CD4-positive, alpha-beta T cell treated with Interferon gamma for 1 hour (primary cell): ENCODE data around the gene RALY.
A peak's percentile ranks its signal among the peaks of the same experiment; 100 is the strongest.

ENCODE experiments used
- DNase-seq: peaks from one replicate; pipeline ENCODE4 v3.0.0-alpha.2; 2020

Gene RALY

GRCh38 chr20:34052414-34052813 lies 58.7 kb downstream of the RALY start:
- no peak for DNase-seq

DNA sequence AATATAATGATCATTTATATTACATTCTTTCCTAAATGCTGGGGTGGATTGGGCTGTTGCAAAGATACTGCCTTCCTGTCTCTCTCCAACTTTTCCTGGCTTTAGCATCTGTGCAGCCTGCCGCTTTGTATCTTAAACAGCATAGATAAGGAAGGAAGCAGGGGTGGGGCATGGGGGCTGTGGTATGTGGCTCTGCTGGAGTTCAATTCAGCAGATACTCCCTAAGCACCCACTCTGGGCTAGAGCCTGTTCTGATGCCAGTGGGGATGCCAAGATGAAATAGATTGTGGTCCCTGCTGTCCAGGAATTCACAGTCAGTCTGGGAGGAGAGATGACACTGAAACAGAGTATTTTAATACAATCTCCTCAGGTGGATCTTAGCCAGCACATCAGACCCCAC lies 61.6 kb downstream of the RALY start:
- DNase-seq, result no peak

- peak; percentile 22 for DNase-seq
Measured at GRCh38 chr20:34058831-34059230, 65.1 kb downstream of the RALY start.

GRCh38 chr20:34060970-34061369 lies 67.3 kb downstream of the RALY start:
- no peak for DNase-seq

DNA sequence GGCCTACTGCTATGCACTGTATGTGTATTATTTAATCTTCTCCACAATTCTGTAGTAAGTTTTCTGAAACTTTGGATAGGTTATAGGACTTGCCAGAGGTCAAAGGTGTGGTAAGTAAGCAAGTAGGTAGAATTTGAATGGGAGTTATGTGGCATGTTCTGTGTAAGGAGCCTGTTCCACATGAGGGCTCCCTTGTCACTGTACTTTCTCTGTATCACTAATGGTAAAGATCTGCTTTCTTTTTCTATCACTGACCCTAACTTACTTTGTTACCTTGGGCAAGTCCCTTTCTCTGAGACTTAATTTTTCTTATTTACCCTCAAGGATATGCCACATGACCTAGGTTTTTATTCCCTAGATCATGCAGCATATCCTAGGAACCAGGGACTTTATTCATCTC lies 68.0 kb downstream of the RALY start:
- DNase-seq, result no peak

GRCh38 chr20:34062570-34063482 lies 69.1 kb downstream of the RALY start:
- no peak for DNase-seq

DNA sequence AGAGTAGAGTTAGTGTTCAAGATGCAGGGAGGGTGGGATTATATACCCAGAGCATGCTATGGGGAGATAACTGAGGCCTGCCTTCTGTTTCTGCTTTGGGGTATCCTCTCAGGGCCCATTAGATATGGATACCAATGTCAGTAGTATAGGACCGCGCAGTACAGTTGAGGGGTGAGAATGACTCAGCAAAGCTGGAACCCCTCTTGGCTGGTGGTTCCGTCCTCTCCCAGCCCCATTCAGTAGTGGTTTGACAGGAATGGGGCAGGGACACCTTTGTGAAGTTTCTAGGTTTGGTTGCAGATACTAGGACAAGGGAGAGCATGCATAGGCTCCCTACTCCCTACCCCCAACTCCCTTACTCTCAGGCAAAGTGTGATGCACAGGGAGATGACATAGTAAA lies 70.6 kb downstream of the RALY start:
- no peak for DNase-seq

- DNase-seq, result no peak
Measured at GRCh38 chr20:34065260-34065659, 71.5 kb downstream of the RALY start.

- DNase-seq, result no peak
Measured at GRCh38 chr20:34066476-34067090, 72.9 kb downstream of the RALY start.

GRCh38 chr20:34068001-34068400 lies 74.3 kb downstream of the RALY start:
- no peak for DNase-seq

- DNase-seq, result peak; percentile 45
Measured at GRCh38 chr20:34069341-34070078, 75.8 kb downstream of the RALY start.

- DNase-seq, result no peak
Measured at GRCh38 chr20:34070079-34070439, 76.3 kb downstream of the RALY start.

- DNase-seq, result no peak
Measured at GRCh38 chr20:34070859-34071258, 77.1 kb downstream of the RALY start.

DNA sequence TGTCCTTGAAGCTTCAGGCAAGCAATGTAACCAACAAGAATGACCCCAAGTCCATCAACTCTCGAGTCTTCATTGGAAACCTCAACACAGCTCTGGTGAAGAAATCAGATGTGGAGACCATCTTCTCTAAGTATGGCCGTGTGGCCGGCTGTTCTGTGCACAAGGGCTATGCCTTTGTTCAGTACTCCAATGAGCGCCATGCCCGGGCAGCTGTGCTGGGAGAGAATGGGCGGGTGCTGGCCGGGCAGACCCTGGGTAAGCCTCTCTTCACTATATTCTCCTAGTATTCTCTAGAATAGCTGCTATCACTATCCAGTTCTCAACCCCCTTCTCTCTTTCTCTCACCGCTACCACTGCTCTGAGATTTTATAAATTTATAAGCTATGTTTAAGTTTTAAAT lies 78.4 kb downstream of the RALY start:
- DNase-seq, result no peak

GRCh38 chr20:34072778-34073177 lies 79.1 kb downstream of the RALY start:
- DNase-seq, result no peak

GRCh38 chr20:34074101-34074760 lies 80.5 kb downstream of the RALY start:
- no peak for DNase-seq

DNA sequence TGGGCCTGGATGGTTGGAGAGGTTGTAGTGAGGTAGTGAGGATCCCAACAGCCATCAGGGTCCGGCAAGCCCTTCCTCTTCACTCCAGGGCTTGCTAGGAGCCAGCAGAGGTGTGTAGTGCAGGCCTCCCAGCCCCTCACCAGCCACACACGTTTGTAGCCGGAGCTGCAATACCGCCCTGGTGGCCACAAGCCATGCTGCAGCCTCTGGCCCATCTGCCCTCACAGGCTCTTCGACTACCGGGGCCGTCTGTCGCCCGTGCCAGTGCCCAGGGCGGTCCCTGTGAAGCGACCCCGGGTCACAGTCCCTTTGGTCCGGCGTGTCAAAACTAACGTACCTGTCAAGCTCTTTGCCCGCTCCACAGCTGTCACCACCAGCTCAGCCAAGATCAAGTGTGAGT lies 81.9 kb downstream of the RALY start:
- no peak for DNase-seq

DNA sequence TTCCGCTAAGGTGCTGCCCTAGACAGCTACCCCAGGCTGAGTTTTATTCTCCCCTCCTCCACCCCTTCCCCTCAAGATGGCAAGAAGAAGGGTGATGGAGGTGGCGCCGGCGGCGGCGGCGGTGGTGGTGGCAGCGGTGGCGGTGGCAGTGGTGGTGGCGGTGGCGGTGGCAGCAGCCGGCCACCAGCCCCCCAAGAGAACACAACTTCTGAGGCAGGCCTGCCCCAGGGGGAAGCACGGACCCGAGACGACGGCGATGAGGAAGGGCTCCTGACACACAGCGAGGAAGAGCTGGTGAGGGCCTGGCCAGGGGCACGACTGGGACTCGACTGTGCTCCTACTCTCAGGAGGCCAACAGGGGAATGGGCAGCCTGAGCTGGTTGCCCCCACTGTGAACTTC lies 83.2 kb downstream of the RALY start:
- no peak for DNase-seq

DNA sequence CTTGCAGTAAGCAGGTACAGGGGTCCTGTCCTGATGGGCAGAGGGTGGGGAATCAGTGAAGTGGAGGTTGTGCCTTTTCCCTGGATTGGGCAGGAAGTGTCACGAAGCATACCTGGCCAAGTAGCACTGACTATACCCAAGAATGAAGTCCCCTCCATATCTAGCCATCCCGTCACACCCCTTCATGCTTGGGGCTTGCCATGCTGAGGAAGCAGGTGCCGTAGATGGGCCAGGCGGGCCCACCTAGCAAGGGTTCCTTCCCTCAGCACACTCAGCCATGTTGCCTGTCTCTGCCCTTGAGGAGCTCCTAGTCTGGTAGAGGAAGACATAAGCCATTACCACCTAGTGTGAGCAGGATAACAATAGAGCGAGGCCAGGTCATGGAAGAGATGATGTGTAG lies 84.8 kb downstream of the RALY start:
- no peak for DNase-seq

DNA sequence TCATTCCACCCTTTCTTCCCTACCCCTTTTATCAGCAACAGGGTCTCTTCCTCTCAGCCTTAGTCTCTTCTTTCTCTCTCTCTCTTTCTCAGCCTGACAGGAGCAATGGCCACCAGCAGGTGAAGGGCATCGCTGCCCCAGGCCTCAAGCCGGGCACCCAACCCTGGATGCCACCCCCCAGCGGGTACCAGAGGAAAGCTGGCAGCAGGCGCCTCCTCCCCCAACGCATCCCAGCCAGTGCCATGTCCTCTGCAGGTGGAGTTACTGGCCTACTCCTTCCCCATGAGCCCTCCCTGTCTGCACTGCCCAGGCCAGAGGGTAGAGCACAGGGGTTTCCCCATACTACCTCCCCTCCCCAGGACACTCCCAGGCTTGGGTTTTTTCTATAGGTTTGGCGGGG lies 86.1 kb downstream of the RALY start:
- no peak for DNase-seq

DNA sequence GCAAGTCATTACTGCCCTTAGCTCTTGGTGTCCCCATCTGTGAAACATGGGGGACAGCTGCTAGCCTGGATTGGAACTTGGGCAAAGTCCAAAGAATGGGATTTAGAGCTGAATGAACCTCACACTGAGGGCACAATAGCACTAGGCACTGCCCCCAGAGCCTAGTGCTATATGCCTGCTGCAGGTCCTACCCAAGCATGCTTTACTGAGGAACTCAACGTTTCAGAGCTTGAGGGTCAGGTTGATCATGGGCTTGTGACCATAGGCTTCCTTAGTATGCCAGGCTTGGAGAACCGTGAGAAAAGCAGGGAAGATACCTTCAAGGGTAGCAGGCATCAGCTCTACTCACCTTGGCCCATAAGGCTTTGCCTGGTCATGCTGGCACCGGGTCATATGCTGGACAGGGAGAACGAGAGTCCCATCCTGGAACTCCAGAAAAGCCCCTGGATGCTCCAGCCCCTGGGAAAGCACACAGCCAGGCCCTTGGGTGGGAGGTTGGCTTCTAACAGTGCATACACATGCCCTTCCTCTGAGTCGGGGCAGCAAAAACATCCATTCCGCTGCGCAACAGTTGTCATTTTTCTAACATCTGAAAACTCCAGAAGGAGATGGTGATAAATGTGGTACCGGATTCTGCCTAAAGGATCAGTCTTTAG lies 88.6 kb downstream of the RALY start:
- DNase-seq, result no peak

GRCh38 chr20:34083137-34083536 lies 89.4 kb downstream of the RALY start:
- no peak for DNase-seq

GRCh38 chr20:34083781-34084180 lies 90.1 kb downstream of the RALY start:
- no peak for DNase-seq
